ENCODE measurements around the gene ATP6V0B.
A peak's percentile ranks its signal among the peaks of the same experiment; 100 is the strongest.

Gene ATP6V0B

DNA sequence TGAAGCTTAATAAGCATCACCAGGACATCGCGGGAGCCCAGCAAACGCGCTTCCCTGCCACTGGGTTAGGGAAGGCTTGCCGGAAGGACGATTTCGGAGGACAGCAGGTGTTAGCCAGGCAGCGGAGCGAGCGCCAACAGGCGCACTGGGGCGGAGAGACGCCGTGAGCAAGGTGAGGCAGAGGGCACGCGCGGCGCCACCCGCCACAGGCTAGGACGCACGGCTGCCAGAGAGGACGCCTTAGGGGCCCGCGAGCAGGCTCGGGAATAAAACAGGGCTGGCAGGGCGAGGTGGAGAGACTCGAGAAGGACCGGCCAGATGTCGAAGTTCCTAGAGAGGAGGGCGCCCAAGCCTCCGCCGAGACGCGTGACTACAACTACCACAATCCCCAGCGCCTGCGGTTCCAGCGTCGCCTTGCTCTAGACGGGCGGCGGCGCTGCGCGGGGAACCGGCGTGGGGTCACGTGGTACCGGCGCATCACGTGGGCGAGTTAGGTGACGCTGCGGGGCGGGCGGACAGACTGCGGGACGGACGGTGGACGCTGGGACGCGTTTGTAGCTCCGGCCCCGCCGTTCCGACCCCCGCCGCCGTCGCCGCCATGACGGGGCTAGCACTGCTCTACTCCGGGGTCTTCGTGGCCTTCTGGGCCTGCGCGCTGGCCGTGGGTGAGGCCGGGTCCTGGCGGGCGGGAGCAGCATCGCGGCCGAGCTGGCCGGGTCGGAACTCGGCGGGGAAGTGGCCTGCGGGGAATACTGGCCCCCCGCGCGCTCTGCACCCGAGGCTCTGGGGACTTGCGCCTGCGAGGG is at the start of gene ATP6V0B:
Gene ATP6V0B, plus strand, starts transcription at position 518 of the 806 bp plus-strand sequence. Its CDS starts 81 bp downstream, at position 599.
- peak; percentile 97 for DNase-seq (ENCODE audit: low read depth in 2 of 2)

DNA sequence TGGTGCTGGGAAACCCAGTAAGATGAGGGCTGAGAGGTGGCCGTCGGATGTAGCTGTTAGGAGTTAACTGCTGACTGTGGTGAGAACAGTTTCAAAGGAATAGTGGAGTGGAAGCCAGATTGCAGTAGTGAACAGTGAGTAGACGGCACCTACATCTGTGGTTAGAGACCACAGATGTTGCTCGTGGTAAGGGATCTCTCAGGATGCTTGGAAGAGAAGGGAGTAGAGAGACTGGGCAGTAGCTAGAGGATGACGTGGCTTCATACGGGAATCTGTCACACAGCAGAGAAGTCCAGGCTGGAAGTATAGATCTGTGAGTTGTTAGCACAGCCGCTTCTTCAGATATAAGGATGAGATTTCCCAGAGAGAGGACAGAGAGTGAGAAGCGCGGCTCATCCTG is 48.9 kb upstream of the ATP6V0B start:
- DNase-seq (ENCODE audit: low read depth in 2 of 2), result no peak

DNA sequence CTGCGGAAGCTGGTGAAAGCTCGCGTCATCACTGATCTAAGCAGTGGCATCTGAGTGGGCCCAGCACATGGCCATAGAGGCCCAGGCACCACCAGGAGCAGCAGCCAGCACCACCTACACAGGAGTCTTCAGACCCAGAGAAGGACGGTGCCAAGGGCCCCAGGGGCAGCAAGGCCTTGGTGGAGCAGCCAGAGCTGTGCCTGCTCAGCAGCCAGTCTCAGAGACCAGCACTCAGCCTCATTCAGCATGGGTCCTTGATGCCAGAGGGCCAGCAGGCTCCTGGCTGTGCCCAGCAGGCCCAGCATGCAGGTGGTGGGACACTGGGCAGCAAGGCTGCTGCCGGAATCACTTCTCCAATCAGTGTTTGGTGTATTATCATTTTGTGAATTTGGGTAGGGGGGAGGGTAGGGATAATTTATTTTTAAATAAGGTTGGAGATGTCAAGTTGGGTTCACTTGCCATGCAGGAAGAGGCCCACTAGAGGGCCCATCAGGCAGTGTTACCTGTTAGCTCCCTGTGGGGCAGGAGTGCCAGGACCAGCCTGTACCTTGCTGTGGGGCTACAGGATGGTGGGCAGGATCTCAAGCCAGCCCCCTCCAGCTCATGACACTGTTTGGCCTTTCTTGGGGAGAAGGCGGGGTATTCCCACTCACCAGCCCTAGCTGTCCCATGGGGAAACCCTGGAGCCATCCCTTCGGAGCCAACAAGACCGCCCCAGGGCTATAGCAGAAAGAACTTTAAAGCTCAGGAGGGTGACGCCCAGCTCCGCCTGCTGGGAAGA is 44.4 kb upstream of the ATP6V0B start:
- DNase-seq (ENCODE audit: low read depth in 2 of 2), result no peak

DNA sequence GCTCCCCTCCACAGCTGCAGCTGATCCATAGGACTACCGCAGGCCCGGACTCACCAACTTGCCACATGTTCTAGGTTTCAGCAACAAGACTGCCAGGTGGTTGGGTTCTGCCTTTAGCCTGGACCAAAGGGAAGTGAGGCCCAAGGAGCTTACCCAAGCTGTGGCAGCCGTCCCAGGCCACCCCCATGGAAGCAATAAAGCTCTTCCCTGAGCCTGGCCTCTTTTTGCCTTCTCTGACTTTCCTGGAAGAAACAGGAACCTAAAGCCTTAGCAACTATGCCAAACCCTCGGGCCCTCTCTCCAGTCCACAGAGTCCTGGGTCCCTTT is 43.8 kb upstream of the ATP6V0B start:
- no peak for DNase-seq (ENCODE audit: low read depth in 2 of 2)

DNA sequence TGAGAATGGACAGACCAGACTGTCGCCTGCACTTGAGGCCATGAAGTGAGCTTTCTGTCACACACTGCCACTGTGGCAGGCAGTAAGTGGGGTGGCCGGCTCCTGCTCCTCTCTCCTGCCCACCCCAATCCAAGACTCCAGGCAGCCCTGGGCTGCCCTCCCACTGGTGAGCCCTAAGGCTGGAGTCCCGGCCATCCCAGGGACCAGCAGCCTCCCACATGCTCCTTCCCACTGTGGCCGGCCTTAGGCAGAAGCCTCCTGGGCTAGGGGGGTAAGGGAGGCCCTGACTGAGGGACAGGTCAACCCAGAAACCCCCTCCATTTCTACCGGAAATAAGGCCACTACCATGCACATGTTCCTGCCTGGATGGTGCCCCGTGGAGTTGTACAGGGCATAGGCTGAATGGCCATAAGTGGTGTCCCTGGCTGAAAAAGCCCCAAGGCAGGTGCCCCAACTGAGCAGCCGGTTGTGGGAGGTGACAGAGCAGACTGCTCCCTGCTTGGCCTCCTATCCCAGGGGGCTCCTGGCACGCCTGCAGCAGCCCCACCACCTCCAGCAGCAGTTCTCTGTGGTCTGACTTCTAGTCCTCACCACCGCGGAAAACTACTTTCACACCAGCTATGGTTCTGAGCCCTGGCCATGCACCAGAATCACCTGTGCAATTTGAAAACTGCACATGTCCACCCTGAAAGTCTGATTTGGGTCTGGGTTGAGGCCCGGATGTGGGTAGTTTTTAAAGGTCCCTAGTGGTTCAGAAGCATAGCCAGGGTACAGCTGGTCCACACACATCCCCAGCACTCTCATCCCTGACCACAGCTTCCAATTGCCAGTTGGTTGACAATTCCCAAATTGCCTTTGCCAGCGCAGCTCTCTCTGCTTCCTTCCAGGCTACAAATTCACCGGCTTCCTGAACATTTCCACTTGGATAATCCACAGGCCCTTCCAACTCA is 42.8 kb upstream of the ATP6V0B start:
- DNase-seq (ENCODE audit: low read depth in 2 of 2), result no peak

DNA sequence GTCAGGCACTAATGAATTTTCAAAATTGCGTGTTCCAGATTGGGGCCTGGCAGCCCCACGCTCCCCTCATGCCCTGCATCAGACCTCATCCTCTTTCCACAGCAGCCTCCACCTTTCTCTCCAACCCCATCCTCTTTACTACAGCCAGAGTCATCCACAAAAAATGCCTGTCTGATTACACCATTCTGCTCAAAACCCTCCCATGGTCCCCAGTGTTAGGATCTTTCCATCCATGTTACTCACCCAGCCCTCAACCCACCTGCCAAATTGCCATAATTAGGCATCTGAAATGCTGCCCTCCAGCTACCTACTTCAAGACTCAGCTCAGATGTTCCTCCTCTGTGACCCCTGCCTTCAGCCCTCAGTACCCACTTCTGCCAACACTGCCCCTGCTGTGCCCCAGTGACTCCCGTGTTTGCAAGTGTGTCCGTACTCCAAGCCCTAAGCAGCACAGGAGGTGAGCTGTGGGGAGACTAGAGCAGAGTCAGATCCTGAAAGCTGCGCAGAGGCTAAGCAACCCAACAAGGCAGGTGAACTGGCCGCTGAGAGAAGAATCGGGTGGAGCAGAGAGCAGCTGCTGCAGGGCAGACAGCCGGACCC is 41.9 kb upstream of the ATP6V0B start:
- DNase-seq (ENCODE audit: low read depth in 2 of 2), result no peak

DNA sequence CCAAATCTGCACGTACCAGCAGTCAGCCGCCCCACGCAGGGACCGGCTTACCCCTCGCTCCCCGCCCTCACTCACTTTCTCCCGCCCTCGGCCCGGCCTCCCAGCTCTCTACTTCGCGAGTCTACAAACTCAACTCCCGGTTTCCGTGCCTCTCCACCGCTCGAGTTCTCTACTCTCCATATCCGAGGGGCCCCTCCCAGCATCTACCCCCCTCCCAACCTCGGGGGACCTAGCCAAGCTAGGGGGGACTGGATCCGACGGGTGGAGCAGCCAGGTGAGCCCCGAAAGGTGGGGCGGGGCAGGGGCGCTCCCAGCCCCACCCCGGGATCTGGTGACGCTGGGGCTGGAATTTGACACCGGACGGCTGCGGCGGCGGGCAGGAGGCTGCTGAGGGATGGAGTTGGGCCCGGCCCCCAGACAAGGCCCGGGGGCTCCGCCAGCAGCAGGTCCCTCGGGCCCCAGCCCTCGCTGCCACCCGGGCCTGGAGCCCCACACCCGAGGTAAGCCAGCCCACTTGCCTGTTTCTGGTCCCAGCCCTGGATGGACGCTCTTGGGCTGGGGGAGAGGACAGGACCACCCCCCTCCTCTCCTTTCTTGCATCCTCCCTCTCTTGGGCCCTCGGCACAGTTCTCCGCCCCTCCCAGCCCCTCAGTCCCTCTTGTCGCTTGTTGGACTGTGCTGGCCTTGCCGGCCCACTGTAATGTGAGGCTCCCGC is 41.2 kb upstream of the ATP6V0B start, which contains the start of gene ARTN:
Gene ARTN, plus strand, starts transcription at position 416 of the 715 bp plus-strand sequence. CDS start 1,856 bp downstream, outside the sequence.
- DNase-seq (ENCODE audit: low read depth in 2 of 2), result no peak

DNA sequence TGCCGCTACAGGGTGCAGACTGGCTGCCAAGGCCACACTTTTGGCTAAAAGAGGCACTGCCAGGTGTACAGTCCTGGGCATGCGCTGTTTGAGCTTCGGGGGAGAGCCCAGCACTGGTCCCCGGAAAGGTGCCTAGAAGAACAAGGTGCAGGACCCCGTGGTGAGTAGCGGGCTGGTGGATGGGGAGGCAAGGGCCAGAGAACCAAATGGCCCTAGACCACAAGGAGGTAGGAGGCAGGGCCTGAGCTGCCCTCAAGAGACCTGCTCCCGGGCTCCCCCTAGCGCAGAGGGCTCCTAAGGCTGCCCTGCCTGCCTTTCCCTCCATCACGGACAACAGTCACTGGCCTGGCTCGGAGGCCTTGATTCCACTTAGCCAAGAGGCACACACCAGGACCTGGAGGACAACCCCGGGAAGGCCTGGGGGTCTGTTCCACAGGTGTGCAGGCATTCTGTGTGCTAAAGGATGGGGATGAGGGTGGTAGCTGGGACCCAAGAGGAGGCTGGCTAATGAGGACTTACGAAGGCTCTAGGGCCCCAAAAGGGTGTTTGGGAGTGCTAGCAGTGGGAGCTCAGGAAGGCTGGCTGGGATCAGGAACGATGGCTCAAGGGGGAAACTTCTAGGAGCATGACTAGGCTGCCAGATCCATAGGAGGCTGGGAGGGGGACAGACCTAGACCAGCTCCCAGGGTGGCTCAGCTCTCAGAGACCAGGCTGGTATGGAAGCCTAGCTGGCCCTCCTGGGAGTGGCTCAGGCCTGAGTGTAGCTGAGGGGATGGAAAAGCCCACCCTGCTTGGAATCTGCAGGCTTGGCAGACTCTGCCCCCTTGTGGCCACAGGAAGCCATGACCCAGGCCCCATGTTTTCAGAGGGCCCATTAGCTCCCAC is 40.4 kb upstream of the ATP6V0B start:
- peak in 1 of 2 donors; percentile 57 for DNase-seq (ENCODE audit: low read depth in 2 of 2)

DNA sequence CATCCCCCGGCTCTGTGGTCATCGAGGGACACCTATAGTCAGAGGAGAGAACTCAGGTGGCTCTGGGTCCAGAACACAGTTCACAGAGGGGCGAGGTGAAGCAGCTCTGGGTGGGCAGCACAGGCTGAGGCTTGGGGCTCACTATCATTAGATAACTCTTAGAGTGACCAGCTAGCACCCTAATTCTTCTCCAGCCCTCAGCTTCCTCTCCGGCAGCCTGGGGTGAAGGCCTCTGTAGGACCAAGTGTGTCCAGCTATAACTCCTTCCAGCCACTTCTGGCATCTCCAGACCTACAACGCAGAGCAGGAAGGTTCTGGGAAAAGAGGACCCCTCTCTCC is 39.8 kb upstream of the ATP6V0B start:
- no peak for DNase-seq (ENCODE audit: low read depth in 2 of 2)

DNA sequence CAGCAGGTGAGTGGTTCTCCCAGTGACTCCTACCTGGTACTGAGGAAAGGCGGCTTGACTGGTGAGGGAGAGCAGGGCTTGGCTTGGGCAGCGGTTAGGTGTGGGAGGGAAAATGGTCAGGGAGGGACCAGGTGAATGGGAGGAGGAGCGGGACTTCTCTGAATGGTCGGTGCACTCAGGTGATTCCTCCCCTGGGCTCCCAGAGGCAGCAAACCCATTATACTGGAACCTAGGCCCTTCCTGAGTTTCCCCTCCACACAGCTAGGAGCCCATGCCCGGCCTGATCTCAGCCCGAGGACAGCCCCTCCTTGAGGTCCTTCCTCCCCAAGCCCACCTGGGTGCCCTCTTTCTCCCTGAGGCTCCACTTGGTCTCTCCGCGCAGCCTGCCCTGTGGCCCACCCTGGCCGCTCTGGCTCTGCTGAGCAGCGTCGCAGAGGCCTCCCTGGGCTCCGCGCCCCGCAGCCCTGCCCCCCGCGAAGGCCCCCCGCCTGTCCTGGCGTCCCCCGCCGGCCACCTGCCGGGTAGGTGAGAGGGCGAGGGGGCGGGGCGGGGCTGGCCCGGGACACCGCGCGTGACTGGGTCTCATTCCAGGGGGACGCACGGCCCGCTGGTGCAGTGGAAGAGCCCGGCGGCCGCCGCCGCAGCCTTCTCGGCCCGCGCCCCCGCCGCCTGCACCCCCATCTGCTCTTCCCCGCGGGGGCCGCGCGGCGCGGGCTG is 38.9 kb upstream of the ATP6V0B start:
- no peak for DNase-seq (ENCODE audit: low read depth in 2 of 2)

DNA sequence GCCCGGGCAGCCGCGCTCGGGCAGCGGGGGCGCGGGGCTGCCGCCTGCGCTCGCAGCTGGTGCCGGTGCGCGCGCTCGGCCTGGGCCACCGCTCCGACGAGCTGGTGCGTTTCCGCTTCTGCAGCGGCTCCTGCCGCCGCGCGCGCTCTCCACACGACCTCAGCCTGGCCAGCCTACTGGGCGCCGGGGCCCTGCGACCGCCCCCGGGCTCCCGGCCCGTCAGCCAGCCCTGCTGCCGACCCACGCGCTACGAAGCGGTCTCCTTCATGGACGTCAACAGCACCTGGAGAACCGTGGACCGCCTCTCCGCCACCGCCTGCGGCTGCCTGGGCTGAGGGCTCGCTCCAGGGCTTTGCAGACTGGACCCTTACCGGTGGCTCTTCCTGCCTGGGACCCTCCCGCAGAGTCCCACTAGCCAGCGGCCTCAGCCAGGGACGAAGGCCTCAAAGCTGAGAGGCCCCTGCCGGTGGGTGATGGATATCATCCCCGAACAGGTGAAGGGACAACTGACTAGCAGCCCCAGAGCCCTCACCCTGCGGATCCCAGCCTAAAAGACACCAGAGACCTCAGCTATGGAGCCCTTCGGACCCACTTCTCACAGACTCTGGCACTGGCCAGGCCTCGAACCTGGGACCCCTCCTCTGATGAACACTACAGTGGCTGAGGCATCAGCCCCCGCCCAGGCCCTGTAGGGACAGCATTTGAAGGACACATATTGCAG is 38.2 kb upstream of the ATP6V0B start:
- no peak for DNase-seq (ENCODE audit: low read depth in 2 of 2)

DNA sequence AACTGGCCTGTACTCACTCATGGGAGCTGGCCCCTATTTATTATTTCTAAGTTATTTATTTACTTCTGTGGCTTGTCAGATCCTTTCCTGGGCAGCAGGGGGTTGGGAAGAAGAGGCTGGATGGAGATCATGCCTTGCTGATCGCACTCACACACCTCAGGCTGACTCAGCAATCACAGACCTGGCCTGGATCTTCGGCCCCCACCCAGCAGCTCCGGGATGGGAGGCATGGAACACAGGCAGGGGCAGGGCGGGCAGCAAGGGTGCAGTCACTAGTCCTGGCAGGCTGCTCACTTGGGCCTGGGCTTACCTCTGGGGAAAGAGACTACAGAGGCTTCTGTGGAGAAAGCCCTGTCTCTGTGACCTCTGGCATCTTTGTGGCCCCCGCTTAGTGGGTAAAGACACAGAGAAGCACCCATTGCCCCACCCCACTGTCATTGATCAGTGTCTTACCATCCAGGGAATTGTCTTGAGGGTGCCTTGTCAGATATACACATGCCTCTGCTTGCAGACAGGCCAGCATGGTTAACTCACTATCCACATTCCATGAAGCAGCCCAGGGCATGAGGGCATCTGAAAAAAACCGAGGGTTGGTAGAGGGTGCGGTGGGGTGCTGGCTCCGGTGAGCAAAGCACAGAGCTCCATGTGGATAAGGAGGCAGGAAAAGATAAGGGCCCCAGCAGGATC is 37.4 kb upstream of the ATP6V0B start:
- no peak for DNase-seq (ENCODE audit: low read depth in 2 of 2)

DNA sequence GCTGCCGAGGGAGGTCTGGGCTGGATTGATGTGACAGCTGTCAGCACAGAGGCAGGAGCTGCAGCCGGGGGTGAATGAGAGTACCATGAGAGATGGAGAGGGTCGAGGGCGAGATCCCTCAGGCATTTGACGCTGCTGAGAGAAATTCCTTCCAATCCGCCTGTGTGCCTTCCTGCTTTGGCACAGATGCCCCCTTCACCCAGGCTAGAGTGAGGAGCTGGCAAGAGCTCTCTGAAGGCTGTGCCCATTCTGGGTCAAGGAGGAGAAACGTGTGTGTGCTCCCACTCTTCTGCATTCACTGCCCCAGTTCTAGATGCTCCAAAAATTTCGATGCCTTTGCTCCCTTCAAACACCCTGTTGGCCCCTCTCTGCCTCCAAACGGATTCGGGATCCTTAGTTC is 36.4 kb upstream of the ATP6V0B start:
- no peak for DNase-seq (ENCODE audit: low read depth in 2 of 2)

DNA sequence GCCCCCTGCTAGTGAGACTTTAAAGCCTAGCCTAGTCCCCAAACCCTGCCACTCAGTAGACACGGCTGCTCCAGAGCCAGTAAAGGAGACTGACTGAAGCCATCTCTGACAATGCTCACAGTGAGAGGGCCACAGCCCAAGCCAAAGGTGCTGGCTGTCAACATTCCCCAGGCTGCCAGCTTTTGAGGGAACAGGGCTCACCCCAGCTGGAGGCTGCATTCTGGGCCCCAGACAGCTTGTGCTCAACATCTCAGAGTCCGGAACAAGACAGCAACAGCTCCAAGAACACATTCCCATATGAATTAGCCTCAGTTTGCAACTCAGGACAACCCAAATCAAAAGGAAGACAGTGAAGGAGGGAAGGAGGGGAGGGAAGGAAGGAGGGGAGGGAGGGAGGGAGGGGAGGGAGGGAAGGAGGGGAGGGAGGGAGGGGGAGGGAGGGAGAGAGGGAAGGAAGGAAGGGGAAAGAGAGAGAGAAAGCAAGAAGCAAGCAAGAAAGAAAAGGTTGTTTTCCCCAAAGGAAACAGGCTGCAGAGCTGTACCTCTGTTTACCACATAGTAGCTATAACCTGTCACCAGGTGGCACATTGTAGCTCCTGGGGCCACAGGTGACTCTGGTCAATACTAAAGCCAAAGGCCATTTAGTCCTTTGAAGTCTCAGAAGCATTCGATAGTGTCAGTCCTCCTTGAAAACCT is 35.7 kb upstream of the ATP6V0B start:
- no peak for DNase-seq (ENCODE audit: low read depth in 2 of 2)

DNA sequence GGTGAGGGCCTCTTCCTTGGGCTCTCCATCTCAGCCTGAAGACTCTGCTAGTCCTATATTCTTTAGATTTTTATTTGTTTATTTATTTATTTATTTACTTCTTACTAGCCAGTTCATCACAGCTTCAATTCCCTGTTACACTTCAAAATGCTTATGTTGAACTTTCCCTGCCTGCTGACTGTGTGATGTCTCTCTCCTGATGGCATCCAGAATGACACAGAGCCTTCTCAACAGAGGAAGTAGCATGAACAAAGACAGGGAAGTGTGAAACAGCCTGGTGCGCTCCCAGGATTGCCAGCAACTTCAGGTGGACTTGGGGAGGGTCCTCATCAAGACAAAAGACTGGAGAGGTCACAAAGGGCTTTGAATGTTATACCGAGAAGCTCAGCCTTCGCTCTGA is 32.3 kb upstream of the ATP6V0B start:
- DNase-seq (ENCODE audit: low read depth in 2 of 2), result no peak

DNA sequence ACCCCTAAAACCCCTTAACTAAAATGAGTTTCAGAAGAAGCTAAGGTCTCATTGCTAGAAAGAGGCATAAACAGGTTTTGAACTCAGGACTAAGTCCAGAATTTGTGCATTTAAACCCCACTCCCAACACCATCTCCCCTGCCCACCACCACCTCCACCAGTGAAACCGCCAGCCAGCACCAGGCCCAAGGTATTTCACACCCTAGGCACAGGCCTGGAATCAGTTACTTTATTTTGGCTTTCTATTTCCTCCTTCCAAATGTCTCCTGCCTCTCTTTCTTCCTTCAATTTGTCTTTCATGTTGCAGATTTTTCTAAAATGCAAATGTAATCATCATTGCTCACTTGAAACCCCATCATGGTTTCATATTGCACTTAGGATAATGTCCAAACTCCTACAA is 29.9 kb upstream of the ATP6V0B start:
- no peak for DNase-seq (ENCODE audit: low read depth in 2 of 2)

DNA sequence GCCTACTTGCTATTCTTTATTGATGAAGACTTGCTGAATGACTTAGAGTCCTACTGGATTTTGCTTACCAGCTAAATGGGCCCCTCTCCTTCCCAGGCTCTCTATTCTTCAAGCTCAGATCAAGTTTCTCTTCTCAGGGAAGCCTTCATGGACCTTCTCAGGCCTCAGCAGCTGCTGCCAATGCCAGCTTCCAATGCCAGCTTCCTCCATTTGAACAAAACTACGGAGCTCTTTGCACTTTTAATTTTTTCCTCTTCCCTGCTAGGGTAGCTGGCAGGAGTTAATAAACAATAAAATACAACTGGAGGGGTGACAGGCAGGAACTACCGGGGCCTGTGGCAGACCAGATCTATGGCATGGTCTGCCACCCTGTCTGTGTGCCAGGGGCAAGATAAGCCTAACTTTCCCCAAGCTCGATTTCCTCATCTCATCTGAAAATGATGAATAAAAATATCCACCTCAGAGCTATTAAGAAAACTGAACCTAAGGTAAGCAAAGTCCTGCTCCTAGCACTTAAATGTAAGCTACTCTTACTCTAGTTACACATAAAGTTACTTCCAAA is 29.0 kb upstream of the ATP6V0B start:
- DNase-seq (ENCODE audit: low read depth in 2 of 2), result no peak
